HG03064 (cell line): ENCODE measurements around the gene PQBP1.
A peak's percentile ranks its signal among the peaks of the same experiment; 100 is the strongest.
"Not testable (repeated sequence)": the region's sequence is repeated elsewhere in the genome, so short reads cannot be mapped to it uniquely, and the experiment has no call there.

Experiments
- ATAC-seq: cut with Tn5 transposase; IDR thresholded peaks from one replicate; pipeline ENCODE4 v1.9.1; 2021; ENCODE audit warnings: low read depth; ENCODE audit not compliant: unreplicated experiment

PQBP1 gene, protein sequence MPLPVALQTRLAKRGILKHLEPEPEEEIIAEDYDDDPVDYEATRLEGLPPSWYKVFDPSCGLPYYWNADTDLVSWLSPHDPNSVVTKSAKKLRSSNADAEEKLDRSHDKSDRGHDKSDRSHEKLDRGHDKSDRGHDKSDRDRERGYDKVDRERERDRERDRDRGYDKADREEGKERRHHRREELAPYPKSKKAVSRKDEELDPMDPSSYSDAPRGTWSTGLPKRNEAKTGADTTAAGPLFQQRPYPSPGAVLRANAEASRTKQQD

DNA sequence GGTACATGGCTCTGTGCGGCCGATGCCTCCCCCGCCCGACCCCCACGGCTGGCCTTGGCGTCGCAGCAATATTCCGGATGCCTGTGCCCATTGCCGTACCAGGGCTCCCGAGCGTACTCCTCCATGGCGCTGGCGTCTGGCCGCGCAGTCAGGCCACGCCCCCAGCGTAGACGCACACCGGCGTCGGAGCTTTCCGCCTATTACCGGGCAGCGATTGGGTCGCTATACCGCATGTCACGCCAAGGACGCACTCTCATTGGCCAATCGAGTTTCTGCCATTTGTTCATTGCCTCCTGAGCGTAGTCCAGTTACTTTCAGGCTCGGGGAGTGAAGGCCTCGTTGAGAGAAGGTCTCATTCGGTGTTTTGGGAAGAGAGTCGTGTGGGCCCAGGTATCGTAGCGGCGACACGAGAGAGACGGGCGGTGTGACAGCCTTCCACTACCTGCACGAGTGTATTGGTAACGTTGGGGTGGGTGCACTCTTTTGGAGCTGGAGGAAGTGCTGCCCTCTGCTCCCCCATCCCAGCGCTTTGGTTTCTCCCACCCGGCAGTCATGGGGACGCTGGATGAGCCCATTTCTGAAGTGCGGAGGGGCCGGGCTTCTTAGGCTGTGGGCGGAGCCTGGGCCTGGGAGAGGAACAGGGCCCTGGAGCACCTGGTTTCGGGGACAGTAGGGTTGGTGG is at the start of gene PQBP1, which contains the start of gene TIMM17B:
TSS of gene PQBP1 (plus strand) at position 306 of the 682 bp plus-strand sequence. CDS start 580 bp downstream, outside the sequence.
TSS of gene TIMM17B (minus strand) at position 144 of the 682 bp plus-strand sequence. CDS start at position 125, 19 bp downstream.
- peak; percentile 88 for ATAC-seq

DNA sequence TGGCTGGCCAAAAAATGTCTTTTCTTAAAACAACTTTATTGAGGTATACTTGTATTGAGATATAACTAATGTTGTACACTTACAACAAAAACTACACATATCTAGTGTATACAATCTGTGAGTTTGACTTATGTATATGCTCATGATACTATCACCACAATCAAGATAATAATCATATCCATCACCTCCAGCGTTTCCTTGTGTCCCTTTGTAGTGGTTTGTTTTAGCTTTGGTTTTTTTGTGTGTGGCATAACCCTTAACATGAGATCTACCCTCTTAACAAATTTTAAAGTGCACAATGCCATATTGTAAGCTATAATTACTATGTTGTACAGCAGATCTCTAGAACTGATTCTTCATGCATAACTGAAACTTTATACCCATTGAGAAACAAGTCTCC is 48.9 kb upstream of the PQBP1 start:
- ATAC-seq = no peak

DNA sequence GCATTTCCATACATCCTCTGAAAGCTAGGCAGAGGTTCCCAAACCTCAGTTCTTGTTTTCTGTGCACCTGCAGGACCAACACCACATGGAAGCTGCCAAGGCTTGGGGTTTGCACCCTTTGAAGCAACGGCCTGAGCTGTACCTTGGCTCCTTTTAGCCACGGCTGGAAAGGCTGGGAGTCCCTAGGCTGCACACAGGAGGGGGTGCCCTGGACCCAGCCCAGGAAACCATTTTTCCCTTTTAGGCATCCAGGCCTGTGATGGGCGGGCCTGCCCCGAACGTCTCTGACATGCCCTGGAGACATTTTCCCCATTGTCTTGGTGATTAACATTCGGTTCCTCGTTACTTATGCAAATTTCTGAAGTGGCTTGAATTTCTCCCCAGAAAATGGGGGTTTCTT is 44.9 kb upstream of the PQBP1 start:
- ATAC-seq = no peak

DNA sequence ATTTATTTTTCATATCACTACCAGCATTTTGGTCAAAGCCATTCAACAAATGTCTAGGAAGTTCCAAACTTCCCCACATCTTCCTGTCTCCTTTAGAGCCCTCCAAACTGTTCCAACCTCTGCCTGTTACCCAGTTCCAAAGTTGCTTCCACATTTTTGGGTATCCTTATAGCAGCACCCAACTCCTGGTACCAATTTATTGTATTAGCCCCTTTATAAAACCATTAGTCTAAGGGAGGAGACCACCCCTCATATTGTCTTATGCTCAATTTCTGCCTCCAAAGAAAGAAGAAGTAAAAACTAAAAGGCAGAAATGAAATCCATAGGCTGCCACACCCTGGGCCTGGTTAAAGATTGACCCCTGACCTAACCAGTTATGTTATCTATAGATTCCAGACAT is 44.2 kb upstream of the PQBP1 start:
- ATAC-seq = not testable (repeated sequence)

DNA sequence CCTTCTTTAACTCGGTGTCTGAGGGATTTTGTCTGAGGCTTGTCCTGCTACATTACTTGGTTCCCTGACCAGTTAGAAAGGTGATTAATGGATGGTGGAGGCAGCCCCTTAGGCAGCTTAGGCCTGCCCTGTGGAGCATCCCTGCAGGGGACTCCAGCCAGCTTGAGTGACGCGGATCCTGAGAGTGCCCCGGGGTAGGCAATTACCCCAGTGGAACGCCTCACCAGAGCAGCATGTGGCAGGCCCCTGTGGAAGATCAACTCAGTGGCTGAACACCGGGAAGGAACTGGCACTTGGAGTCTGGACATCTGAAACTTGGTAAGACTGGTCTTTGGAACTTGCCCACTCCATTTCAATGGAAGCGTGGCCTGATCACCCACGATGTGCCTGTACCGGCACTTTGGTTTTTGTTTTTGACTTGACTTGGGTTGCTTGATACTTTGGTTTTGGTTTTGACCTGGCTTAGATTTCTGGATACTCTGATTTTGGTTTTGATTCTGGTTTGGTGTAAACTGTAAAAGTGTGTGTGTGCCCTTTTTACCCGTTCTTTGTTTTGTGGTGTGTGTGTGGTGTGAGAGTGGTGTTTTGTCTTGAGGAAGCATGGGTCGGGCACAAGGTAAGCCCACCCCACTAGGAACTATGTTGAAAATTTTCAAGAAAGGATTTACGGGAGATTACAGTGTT is 43.5 kb upstream of the PQBP1 start:
- ATAC-seq = not testable (repeated sequence)

DNA sequence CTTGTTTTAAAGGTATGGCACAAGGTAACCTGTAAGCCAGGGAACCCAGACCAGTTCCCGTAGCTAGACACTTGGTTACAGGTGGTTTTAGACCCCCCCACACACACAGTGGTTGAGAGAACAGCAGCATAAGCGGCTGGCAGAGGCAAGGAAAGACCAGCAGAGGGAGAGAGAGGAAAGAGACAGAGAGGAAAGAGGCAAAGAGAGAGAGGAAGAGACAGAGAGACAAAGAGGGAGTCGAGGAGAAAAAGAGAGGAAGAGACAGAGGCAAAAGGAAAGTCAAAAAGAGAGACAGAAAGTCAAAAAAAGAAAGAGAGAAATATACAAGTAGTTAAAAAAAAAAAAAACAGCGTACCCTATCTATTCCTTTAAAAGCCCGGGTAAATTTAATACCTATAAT is 42.8 kb upstream of the PQBP1 start:
- ATAC-seq = no peak

DNA sequence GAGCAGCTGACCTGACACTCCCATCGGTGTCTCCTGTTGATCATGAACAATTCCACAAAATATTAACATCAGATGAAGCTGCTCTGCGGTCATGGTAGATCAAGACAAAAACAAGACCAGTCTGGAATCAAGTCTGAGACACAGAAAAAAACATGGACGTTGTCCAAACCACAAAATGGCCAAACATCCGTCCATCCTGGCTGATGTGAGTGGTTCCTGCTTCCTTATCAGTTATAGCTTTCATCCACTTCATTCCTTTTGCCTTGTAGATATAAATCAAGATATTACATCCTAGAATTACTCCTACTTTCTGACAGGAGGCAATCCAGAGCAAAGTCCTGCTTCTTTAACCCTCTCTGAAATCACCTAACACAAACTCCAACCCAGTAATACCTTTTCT is 33.5 kb upstream of the PQBP1 start:
- ATAC-seq = no peak

DNA sequence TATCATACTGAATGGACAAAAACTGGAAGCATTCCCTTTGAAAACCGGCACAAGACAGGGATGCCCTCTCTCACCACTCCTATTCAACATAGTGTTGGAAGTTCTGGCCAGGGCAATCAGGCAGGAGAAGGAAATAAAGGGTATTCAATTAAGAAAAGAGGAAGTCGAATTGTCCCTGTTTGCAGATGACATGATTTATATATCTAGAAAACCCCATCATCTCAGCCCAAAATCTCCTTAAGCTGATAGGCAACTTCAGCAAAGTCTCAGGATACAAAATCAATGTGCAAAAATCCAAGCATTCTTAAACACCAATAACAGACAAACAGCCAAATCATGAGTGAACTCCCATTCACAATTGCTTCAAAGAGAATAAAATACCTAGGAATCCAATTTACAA is 25.7 kb upstream of the PQBP1 start:
- ATAC-seq = not testable (repeated sequence)

DNA sequence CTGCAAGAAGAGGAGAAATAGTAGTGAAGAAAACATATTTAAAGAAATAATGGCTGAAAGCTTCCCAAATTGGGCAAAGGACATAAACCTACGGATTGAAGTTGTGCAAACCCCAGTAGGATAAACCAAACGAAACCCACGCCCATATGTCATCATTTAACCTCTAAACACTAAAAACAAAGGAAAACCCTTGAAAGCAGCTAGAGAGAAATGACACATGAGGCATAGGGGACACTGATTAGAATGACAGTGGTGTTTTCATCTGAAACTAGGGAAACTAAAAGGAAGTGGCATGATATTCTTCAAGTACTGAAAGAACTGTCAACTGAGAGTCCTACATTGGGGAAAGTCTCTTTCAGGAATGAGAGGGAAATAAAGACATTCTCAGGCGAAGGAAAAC is 20.8 kb upstream of the PQBP1 start:
- not testable (repeated sequence) for ATAC-seq

DNA sequence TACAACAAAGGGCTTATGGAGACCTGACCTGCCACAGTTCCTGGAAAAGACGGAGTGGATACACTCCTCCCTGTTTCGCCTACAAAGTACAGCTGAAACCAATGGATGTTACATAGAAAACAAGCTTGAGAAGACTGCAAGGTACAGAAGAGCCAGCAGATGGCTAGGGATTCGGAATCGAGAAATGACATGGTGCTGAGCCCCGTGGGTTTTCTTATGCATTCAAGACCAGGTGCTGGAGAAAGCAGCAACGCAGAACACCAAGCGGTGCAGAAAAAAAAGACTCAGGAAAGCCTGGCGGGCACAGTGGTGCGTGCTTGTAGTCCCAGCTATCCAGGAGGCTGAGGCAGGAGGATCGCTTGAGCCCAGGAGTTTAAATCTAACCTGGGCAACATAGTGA is 14.0 kb upstream of the PQBP1 start:
- ATAC-seq = no peak

DNA sequence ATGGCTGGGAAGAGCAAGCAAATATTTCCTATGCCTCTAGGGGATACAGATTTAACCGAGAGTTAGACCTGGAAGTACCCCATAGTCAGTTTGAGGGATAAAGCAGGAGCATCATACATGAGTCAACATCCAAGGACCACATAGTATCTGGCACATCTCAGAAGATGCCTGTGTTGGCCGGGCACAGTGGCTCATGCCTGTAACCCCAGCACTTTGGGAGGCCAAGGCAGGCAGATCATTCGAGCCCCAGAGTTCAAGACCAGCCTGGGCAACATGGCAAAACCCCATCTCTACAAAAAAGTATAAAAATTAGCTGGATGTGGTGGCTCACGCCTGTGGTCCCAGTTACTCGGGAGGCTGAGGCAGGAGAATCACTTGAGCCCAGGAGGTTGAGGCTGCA is 11.1 kb upstream of the PQBP1 start:
- not testable (repeated sequence) for ATAC-seq

DNA sequence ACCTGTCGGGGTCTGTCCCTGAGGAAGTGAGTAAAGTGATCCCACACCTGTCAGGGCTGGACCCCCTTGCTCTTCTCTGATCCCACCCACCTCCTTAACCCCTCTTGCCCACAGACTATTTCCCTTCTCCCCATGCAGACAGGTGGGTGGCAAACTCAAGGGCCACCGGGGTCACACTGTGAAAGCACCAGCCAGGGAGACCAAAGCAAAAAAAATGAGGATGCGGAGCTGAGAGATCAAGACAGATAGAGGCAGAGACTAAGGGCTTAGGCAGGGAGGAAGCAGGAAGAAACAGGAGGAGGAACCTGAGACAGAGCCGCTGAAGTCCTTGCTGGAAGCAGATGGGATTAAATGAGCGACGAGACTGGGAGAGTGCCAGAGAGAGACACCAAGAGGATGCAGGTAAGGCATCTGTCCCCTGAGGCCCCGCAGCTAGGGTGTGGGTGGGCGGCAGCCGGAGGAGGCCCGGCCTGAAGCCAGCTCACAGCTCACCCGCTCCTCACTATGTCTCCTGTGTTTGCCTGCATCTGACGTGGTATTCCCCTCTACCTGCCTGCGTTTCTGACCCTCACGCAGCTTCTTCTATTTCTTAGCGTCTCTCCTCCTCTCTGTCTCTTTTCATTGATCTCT is 7.3 kb upstream of the PQBP1 start:
- no peak for ATAC-seq

DNA sequence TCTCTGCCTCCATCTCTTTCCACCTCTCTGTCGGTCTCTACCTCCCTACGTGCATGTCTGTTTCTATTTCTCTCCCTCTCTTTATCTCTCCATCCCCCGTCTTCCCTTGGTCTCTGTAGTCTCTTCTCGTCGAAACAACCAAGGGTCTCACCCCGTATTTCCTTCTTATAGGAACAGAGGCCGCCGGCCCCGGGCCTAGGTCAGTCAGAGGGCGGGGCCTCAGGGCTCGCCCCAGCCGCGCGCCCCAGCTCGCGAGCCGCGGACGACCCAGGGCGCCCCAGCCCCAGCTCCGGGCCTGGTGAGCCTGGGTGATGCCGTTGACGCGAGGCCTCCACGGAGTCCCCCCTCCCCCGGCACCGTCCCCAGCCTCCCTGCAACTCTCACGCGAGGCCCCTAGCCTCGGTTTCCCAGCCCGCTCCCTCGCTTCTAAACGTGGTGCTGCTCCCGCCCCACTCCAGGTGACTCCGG is 6.8 kb upstream of the PQBP1 start:
- peak; percentile 44 for ATAC-seq

DNA sequence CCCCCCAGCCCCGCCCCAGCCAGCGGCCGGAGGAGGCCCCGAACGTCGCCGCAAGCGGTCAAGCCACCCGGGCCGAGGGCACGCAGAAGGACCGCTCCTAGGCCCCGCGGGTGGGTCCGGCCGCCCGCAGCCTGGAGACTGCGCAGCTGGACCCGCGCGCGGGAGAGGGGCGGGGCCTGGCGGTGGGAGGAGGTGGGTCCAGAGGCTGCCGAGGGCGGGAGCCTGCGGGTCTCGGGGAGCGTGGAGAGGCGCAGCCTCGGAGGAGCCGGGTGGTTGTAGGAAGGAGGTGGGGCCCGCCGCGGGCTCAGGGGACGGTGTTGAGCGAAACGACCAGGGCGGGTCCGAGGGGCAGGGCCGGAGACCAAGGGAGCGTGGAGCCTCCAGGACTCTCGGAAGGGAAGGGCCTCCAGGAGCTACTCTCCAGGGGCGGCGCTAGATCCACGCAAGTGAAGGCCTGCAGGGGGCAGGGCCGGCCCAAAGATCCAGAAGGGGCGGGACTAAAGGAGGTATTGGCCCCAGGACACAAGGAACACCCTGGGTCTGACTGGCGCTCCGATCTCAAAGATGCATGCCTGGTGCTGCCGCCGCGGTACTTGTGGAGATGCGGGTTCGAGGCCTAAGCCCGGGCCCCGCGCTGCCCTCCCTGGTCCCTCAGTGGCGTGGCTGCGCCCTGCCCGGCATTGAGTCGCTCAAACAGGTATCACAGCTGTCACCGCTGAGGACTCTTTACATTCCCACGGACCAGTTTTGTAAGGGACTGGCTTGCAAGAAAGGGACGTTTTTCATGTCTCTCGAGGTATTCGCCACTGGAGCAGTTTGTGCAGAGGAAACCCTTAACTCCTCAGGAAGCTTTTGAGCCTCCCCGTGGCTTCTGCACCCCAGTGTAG is 6.1 kb upstream of the PQBP1 start:
- peak; percentile 74 for ATAC-seq

DNA sequence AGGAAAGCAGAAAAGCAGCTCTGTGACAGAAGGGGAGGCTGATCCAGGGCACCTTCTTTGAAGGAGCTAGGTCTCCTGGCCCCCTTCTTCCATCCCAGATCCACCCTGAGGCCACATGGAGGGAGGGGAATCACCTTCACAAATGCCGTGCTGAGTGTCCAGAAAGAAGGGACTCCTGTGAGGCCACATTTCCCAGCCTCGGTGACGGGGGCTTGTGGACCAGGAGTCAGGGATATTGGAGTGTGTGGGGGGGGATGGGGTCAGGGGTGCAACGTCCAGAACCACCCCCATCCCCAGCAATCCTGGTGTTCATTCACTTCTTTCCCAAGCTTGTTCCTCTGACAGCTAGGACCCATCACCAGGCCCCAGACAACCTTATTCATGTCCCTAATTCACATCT is 4.8 kb upstream of the PQBP1 start:
- ATAC-seq = no peak

DNA sequence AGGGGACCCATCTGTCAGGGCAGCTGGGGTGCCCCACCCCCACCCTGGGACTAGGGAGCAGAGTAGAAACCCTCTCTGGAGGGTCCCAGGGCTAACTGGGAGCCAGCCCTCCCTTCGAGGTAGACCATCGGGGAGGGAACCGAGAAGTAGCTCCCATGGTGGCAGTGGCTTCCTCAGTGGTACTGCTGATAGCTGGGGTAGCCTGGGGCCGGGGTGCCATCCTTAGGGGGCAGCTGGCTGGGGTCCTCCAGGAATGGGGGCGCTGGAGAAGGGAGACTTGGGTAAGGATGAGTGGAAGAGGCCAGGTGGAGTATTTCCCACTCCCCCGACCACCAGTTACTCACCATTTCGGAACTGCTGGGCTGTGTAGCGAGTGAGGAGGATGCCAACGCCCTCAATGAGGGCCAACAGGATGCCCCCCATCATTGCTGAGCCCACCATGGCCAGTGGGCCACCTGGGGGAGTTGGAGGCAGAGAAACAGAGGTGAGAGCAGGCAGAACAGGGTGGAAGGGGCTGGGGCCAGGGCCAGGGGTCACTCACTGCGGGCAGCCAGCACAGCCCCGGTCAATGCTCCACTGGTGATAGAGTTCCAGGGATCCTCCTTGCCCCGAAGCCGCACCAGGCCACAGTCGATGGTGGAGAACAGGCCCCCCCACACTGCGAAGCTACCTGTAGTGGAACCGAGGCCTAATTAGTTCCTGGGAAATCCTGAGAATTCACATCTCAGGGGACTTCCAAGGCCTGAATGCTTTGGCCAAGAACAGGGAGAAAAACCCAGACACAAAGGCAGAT is 4.0 kb upstream of the PQBP1 start:
- ATAC-seq = no peak

DNA sequence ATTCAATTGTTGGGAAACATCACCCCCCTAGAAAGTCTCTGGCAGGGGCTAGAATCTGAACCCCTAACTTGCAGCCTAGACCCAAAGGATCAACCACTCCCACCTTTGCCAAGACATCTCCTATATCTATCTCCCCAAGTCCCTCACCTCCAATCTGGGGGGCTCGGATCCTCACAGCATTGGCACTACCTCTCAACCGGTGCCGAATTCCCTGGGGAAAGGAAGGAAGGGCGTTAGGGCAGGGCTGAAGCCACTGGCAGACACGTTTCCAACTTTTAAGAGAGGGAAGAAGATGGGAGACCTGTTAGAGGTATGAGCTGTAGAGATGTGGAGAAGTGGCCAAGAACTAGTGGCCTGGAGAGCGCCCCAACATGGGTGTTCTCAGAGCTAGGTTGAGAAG is 2.8 kb upstream of the PQBP1 start:
- no peak for ATAC-seq

DNA sequence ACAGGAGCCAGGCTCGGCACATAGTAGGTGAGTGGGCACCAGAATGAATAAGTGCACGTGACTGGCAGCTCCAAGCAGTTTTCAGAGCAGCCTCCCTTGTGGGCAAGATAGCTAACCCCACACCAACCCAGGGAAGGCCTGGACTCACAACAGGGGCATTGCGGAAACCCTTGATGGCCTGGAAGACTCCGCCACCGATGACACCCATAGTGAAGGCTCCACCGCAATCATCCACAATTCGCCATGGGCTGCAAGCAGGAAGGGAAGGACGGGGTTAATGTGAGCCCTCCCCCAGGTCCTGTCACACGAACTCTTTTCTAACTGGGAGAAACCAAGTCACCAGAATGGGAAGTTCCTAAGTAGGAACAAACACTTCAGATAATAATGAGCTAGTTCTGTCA is 1.1 kb upstream of the PQBP1 start:
- no peak for ATAC-seq

DNA sequence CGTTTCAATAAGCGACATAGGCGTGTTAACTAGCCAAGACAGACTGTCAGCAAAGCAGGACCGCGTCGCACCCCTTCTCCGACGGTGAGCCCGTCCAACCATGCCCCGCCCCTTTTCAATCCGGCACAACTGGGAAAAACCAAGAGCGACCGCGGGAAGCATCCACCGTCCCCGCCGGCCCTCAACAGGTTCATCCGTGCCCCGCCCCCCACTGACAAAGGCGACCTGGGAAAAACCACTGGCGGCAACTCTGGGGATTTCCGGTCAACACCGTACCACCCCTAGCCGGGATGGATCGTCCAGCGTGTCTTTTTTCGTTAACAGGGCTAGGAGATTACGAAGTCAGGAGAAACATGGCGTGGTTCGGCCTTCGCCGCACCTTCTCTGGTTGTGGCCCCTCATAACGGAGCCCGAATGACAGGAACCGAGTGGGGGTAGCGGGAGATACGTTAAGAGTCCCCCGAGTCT is 539 bp upstream of the PQBP1 start:
- ATAC-seq = peak; percentile 10
